BJ (cell line): Measurements from ENCODE around the gene SPATA32. TPM values are rescaled to one million over a fixed set of nuclear protein-coding genes. Genes with fewer than 3 reads are reported as not detected.

ENCODE experiments used
- CTCF ChIA-PET: fragments of 350-600 bp; formaldehyde crosslinking; extraction: SDS; loops from one replicate; lab custom pipeline; 2021; ENCODE audit warnings: antibody characterized with exemption, inconsistent platforms; lab: Yijun Ruan, JAX
- POLR2A ChIA-PET: fragments of 300-600 bp; sonication (Branson Sonifier 250); formaldehyde crosslinking; extraction: SDS; loops from one replicate; lab custom pipeline; 2021; ENCODE audit warnings: antibody characterized with exemption; lab: Charles Lee
- DNase-seq: peaks from one replicate; pipeline ENCODE4 v3.0.0-alpha.2; 2011; ENCODE audit warnings: low read depth
- H3K27me3 ChIP-seq: 2 replicates; pipeline ENCODE4 v1.6.0; 2011; ENCODE audit warnings: low read length; ENCODE audit not compliant: control insufficient read depth, insufficient read depth
- H3K36me3 ChIP-seq: 2 replicates; pipeline ENCODE4 v1.5.1; 2011; ENCODE audit warnings: low read length; ENCODE audit not compliant: control insufficient read depth, insufficient read depth
- H3K4me3 ChIP-seq: 2 replicates; pipeline ENCODE4 v1.5.1; 2011; ENCODE audit warnings: low read depth, mild to moderate bottlenecking, control low read depth, low read length
- CTCF ChIP-seq: IDR thresholded peaks from 2 replicates; pipeline ENCODE4 v1.5.1; 2011; ENCODE audit warnings: low read depth, mild to moderate bottlenecking, control low read depth, inconsistent platforms, low read length, moderate library complexity; ENCODE audit not compliant: insufficient read depth
- polyA plus RNA-seq: library from polyadenylated mRNA; depleted of rRNA; stranded (reverse); fragments of >200 nt; gene quantifications from 2 replicates; pipeline ENCODE4 v1.2.3, GENCODE V29; 2011

Gene SPATA32
- polyA plus RNA-seq, 1 experiment = not detected

GRCh38 chr17:45308840-45309239 is 46.9 kb upstream of the SPATA32 start:
- TF ChIP-seq CTCF = no peak
- ChIA-PET POLR2A (interaction anchor here (0.5 kb wide), 1 partner anchor 156 kb away, joined by 6 read pairs; no protein-coding TSS in a partner anchor), CTCF (interaction anchor here (0.5 to 1.6 kb wide), 3 partner anchors 14 to 91 kb away, joined by 3 read pairs; no protein-coding TSS in a partner anchor)
- H3K4me3 ChIP-seq = no peak overlapping the region
- no peaks in the 10 kb centered on the region for H3K27me3 ChIP-seq
- peaks cover 9% of the 10 kb centered on the region for H3K36me3 ChIP-seq
- no peak for DNase-seq

GRCh38 chr17:45308016-45308365 is 46.1 kb upstream of the SPATA32 start:
- TF ChIP-seq CTCF = no peak
- DNase-seq = no peak
- ChIA-PET POLR2A (interaction anchor here (0.5 kb wide), 1 partner anchor 9 kb away, joined by 3 read pairs; the partner anchor contains the start of gene MAP3K14), CTCF (interaction anchor here (0.6 to 2.2 kb wide), 6 partner anchors 8 to 1448 kb away, joined by 3 to 10 read pairs (median 4); no protein-coding TSS in a partner anchor)
- Histone ChIP-seq H3K27me3 (no peaks in the 10 kb centered on the region), H3K4me3 (no peak overlapping the region), H3K36me3 (peaks cover 7% of the 10 kb centered on the region)

- CTCF ChIA-PET = interaction anchor here (1.1 to 2.2 kb wide), 8 partner anchors 9 to 78 kb away, joined by 3 to 10 read pairs (median 4); partner anchors contain the start of gene MAP3K14
- POLR2A ChIA-PET = interaction anchor here (0.5 kb wide), 1 partner anchor 9 kb away, joined by 3 read pairs; the partner anchor contains the start of gene MAP3K14
- peak; percentile 77 for DNase-seq
- TF ChIP-seq CTCF = no peak
- no peaks in the 10 kb centered on the region for H3K27me3 ChIP-seq
- peaks cover 7% of the 10 kb centered on the region for H3K36me3 ChIP-seq
- H3K4me3 ChIP-seq = no peak overlapping the region
These were observed 45.6 kb upstream of the SPATA32 start for GRCh38 chr17:45307290-45308015.

- peaks cover 6% of the 10 kb centered on the region for H3K36me3 ChIP-seq
- H3K27me3 ChIP-seq = no peaks in the 10 kb centered on the region
- H3K4me3 ChIP-seq = no peak overlapping the region
- POLR2A ChIA-PET = no interaction called here
- peak; percentile 22; the same call in 1 of the 2 replicates for TF ChIP-seq CTCF
- CTCF ChIA-PET = interaction anchor here (1.1 to 2.2 kb wide), 12 partner anchors 8 to 79 kb away, joined by 3 to 12 read pairs (median 4); partner anchors contain the start of gene MAP3K14
- DNase-seq = no peak
These were observed 44.7 kb upstream of the SPATA32 start for GRCh38 chr17:45306623-45307022.

- no peak for TF ChIP-seq CTCF
- DNase-seq = no peak
- Histone ChIP-seq H3K27me3 (no peaks in the 10 kb centered on the region), H3K36me3 (peaks cover 6% of the 10 kb centered on the region), H3K4me3 (no peak overlapping the region)
- CTCF ChIA-PET = interaction anchor here (1.1 to 2.2 kb wide), 8 partner anchors 8 to 79 kb away, joined by 3 to 12 read pairs (median 4); no protein-coding TSS in a partner anchor
- POLR2A ChIA-PET = interaction anchor here (0.9 kb wide), 1 partner anchor 10 kb away, joined by 5 read pairs; no protein-coding TSS in a partner anchor
These were observed 44.2 kb upstream of the SPATA32 start for GRCh38 chr17:45306094-45306493.
